Epithelial cell of esophagus (primary cell): ENCODE results near the gene UBE2E1.
A peak's percentile ranks its signal among the peaks of the same experiment; 100 is the strongest.

Source experiments
- DNase-seq: peaks from one replicate; pipeline ENCODE4 v3.0.0; 2010; ENCODE audit warnings: low read depth
- H3K4me3 ChIP-seq: 2 replicates; pipeline ENCODE4 v1.5.1; 2011; ENCODE audit warnings: mild to moderate bottlenecking, low read length, control low read depth
- CTCF ChIP-seq: IDR thresholded peaks from 2 replicates; pipeline ENCODE4 v1.5.1; 2011; ENCODE audit warnings: low read depth, mild to moderate bottlenecking, low read length, control low read depth, inconsistent platforms; ENCODE audit not compliant: insufficient read depth; ENCODE audit errors: missing control alignments

The UBE2E1 gene

GRCh38 chr3:23872330-23872729 lies 66.6 kb downstream of the UBE2E1 start:
- no peak for TF ChIP-seq CTCF
- H3K4me3 ChIP-seq, result no peak overlapping the region
- no peak for DNase-seq

- peak; percentile 20 for DNase-seq
- H3K4me3 ChIP-seq, result no peak overlapping the region
- TF ChIP-seq CTCF, result no peak
These were observed 68.2 kb downstream of the UBE2E1 start for GRCh38 chr3:23873941-23874340.

GRCh38 chr3:23874359-23875112 lies 68.8 kb downstream of the UBE2E1 start:
- no peak for TF ChIP-seq CTCF
- no peak overlapping the region for H3K4me3 ChIP-seq
- peak; percentile 74 for DNase-seq

- DNase-seq, result no peak
- no peak overlapping the region for H3K4me3 ChIP-seq
- TF ChIP-seq CTCF, result no peak
These were observed 69.5 kb downstream of the UBE2E1 start for GRCh38 chr3:23875113-23875725.

- DNase-seq, result peak; percentile 17
- no peak overlapping the region for H3K4me3 ChIP-seq
- no peak for TF ChIP-seq CTCF
These were observed 71.2 kb downstream of the UBE2E1 start for GRCh38 chr3:23876923-23877322.

GRCh38 chr3:23877329-23877980 lies 71.7 kb downstream of the UBE2E1 start:
- TF ChIP-seq CTCF, result no peak
- H3K4me3 ChIP-seq, result no peak overlapping the region
- DNase-seq, result peak; percentile 88

- H3K4me3 ChIP-seq, result no peak overlapping the region
- no peak for TF ChIP-seq CTCF
- DNase-seq, result no peak
These were observed 73.7 kb downstream of the UBE2E1 start for GRCh38 chr3:23879485-23879884.
